GM19238 (cell line): ENCODE measurements around the gene INPP4B.

ENCODE experiments used
- DNase-seq: peaks from one replicate; pipeline ENCODE4 v3.0.0; 2011; ENCODE audit warnings: low spot score; ENCODE audit not compliant: insufficient read length

The INPP4B gene

GRCh38 chr4:142353149-142353738 lies 492.9 kb downstream of the INPP4B start:
- no peak for DNase-seq

- DNase-seq, result no peak
Observed at GRCh38 chr4:142352712-142353111, 493.4 kb downstream of the INPP4B start.

- no peak for DNase-seq
Observed at GRCh38 chr4:142351958-142352357, 494.1 kb downstream of the INPP4B start.

GRCh38 chr4:142350871-142351270 lies 495.2 kb downstream of the INPP4B start:
- no peak for DNase-seq

- no peak for DNase-seq
Observed at GRCh38 chr4:142348613-142349021, 497.5 kb downstream of the INPP4B start.

- no peak for DNase-seq
Observed at GRCh38 chr4:142347241-142347640, 498.9 kb downstream of the INPP4B start.

- DNase-seq, result no peak
Observed at GRCh38 chr4:142345924-142346323, 500.2 kb downstream of the INPP4B start.

GRCh38 chr4:142341268-142341667 lies 504.8 kb downstream of the INPP4B start:
- no peak for DNase-seq

GRCh38 chr4:142339053-142339452 lies 507.0 kb downstream of the INPP4B start:
- DNase-seq, result no peak

- DNase-seq, result no peak
Observed at GRCh38 chr4:142336251-142336934, 509.7 kb downstream of the INPP4B start.

GRCh38 chr4:142334931-142335330 lies 511.2 kb downstream of the INPP4B start:
- no peak for DNase-seq

- no peak for DNase-seq
Observed at GRCh38 chr4:142331646-142332045, 514.5 kb downstream of the INPP4B start.

GRCh38 chr4:142331132-142331531 lies 515.0 kb downstream of the INPP4B start:
- no peak for DNase-seq

GRCh38 chr4:142330311-142330710 lies 515.8 kb downstream of the INPP4B start:
- DNase-seq, result no peak

- DNase-seq, result no peak
Observed at GRCh38 chr4:142329313-142329712, 516.8 kb downstream of the INPP4B start.

- no peak for DNase-seq
Observed at GRCh38 chr4:142326181-142326580, 519.9 kb downstream of the INPP4B start.

GRCh38 chr4:142324572-142324971 lies 521.5 kb downstream of the INPP4B start:
- no peak for DNase-seq

GRCh38 chr4:142322996-142323395 lies 523.1 kb downstream of the INPP4B start:
- DNase-seq, result no peak

- DNase-seq, result no peak
Observed at GRCh38 chr4:142318280-142318679, 527.8 kb downstream of the INPP4B start.

GRCh38 chr4:142316913-142317312 lies 529.2 kb downstream of the INPP4B start:
- DNase-seq, result no peak

GRCh38 chr4:142316025-142316424 lies 530.1 kb downstream of the INPP4B start:
- no peak for DNase-seq

- no peak for DNase-seq
Observed at GRCh38 chr4:142314686-142315085, 531.4 kb downstream of the INPP4B start.

- no peak for DNase-seq
Observed at GRCh38 chr4:142314247-142314646, 531.9 kb downstream of the INPP4B start.
